Head of caudate nucleus (tissue), 42 donors: Measurements from ENCODE around the gene CCDC188.

Experiments
- DNase-seq, 42 donors: peaks; one replicate each; pipeline versions ENCODE4 v3.0.0 to v3.0.0-alpha.2; 2020 to 2021; ENCODE audit warnings: mixed read lengths in 7 of 42
- intact Hi-C: fragments of 100-400 bp; cut with DNase I; formaldehyde crosslinking; loops from one replicate; pipeline ENCODE4 v1.15.0; 2022

CCDC188 gene

GRCh38 chr22:20150381-20151275 is at the start of gene CCDC188:
Gene CCDC188 (minus strand): TSS chr22:20151055. CDS start chr22:20150986, 69 bp downstream.
- DNase-seq, result no peak

GRCh38 chr22:20199906-20200305 is 49.1 kb upstream of the CCDC188 start:
- no peak for DNase-seq
- intact Hi-C loops, result no loop called here

More at GRCh38 chr22:20150381-20151275, at the start of gene CCDC188:
- intact Hi-C loops, result no loop called here

- intact Hi-C loops, result no loop called here
- DNase-seq, result no peak
These were observed 48.6 kb upstream of the CCDC188 start for GRCh38 chr22:20199413-20199842.

GRCh38 chr22:20198557-20199319 is 47.9 kb upstream of the CCDC188 start:
- no peak for DNase-seq
- intact Hi-C loops, result no loop called here

DNA sequence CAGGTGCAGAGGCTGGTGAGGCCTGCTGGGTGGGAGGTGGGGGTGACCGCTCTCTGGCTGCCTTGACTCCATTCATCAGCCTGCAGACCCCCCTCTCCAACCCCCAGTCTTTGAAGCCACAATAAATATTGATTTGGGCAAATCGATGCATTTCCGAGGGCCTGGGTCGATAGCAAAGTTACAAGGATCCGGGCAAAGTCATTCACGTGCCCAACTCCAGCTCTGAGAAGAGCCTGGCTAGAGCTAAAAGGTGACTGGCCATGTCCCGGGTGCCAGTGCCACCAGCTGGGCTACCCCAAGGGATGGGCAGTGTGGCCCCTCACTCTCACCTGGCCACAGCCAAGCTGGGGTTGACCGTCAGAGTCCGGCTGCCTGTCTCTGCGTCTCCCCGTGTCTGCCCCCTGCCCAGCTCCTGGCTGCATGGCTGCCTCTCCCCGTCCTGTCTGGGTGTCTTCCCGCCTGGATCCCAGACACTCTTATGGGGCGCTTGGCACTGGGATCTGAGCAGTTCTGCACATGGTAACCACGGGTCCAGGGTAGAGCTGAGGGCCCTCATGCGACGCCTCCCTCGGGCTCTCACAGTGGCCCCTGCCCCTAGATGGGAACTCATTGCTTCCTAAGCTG is 46.7 kb upstream of the CCDC188 start:
- DNase-seq, result no peak
- intact Hi-C loops, result no loop called here

GRCh38 chr22:20196094-20196842 is 45.4 kb upstream of the CCDC188 start:
- no peak for DNase-seq
- intact Hi-C loops, result no loop called here

- DNase-seq, result no peak
- intact Hi-C loops, result no loop called here
These were observed 44.1 kb upstream of the CCDC188 start for GRCh38 chr22:20194681-20195593.

- intact Hi-C loops, result no loop called here
- DNase-seq, result no peak
These were observed 43.1 kb upstream of the CCDC188 start for GRCh38 chr22:20193761-20194494.

GRCh38 chr22:20192972-20193760 is 42.3 kb upstream of the CCDC188 start:
- intact Hi-C loops, result no loop called here
- DNase-seq, result no peak

GRCh38 chr22:20192293-20192971 is 41.6 kb upstream of the CCDC188 start:
- DNase-seq, result no peak
- intact Hi-C loops, result no loop called here

DNA sequence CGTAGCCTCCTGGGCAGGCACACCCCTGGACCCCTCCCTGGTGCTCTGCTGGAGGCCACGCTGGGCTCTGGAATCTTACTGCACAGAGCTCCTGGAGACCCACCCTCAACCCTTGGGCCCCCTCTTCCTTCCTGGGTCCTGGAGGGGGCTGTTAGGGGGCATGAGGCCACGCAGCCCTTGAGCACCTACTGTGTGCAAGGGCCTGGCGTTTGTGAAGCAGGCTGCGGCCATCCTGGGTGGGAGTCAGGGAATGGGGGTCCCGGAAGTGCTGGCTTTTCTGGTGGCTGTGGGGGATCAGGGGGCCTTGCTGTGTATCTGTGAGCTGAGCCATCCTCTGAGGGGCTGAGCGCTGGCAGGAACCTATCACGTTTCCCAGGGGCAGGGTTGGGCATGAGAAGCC is 40.9 kb upstream of the CCDC188 start:
- intact Hi-C loops, result no loop called here
- no peak for DNase-seq

DNA sequence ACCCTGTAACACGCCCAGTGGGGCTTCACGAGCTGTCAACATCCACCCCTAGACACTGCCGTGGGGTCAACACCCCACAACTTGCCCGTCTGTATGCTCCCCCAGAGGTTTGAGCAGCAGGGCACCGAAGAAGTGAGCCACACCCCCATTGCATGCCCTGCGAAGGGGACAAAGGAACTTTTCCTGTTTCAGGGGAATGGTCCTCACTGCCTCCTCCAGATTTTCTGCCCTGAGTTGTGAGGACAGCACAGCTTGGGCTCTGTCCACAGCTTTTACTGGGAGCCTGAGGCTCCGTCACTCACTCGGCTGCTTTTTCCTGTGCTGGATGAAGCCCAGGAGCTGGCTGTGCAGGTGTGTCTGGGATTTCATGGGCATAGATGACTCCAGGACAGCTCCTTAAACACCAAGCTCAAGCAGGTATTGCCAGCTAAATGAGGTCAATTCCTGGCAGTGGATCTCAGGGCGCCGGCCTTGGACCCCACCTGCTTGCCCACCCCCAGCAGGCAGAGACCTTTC is 40.2 kb upstream of the CCDC188 start:
- no peak for DNase-seq
- intact Hi-C loops, result no loop called here

DNA sequence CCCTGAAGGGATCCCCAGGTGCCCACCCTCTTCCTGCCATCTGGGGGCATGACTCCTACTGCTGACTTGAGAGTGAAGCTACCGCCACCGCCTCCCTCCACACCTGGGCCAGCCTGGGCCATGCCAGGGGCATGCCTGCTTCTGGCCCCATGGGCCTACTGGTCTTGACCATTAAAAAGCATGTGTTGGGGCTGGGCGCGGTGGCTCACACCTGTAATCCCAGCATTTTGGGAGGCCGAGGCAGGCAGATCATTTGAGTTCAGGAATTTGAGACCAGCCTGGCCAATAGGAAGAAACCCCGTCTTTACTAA is 37.7 kb upstream of the CCDC188 start:
- no peak for DNase-seq
- intact Hi-C loops, result no loop called here

DNA sequence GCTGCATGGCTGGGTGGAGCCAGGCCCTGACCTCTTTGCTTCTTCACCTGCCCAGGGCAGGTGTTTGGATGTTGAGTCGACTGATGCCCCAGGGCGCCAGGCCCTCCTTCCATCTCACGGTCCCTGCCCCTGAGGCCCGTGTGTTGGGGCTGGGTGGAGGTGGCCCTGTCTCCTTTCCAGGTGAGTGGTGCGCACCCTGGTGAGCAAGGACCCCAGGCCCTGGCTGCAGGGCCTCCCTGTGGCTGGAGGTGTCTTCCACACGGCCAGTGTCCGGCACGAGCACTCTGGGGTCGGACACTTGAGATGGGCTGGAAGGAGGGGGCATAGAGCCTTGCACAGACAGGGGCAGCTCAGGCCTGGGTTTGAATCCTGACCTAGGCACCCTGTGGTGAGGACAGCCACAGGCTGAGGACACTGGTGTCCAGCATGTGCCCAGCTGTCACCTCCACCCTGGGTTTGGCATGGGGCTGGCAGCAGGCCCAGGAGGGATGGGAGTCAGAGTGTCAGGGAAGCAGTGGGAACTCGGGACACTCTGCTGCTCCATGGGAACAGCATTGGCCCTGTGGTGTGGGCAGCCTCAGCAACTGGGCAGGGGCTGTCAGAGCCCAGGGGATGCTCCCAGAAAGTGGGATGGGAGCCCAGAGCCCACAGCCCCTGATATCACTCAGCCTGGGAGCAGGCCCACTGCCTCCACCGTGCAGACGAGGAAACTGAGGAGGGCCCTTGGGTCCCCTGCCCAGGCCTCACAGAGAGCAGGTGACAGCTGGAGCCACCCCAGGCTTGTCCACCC is 37.1 kb upstream of the CCDC188 start:
- DNase-seq, result no peak
- intact Hi-C loops, result no loop called here

DNA sequence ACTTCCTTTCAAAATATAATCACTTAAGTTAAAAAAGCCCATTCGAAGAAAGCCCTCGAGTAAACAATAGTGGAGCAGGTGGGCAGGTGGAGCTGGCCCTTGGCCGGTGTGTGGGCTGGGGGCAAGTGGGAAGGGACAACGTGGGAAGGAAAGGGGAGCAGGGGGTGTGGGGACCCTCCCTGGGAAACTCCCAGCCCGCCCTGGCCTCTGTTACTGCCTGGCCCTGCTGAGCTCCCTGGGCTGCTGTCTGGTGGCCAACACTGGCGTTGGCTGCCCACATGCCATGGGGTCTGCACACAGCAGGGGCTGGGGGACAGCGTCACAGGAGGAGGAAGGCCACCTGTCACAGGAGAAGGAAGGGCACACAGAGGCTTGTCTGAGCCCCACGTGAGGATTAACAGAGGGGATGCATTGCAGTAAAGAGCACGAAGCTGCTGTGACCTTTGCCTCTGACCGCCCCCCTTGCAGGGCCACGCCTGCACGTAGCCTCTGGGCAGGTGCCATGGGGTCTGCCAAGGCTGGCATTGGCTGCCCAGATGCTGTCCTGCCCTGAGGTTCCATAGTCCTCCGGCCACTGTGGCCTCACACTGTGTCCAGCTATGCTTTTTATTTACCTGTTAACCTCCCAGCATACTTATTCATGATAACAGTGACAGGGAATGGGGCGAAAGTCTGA is 36.2 kb upstream of the CCDC188 start:
- no peak for DNase-seq
- intact Hi-C loops, result no loop called here
